Vagina (tissue), 2 donors: Measurements from ENCODE around the gene UBE2F.

ENCODE experiments used
- POLR2A ChIP-seq, 2 donors: fragments of 450-650 bp; IDR thresholded peaks; one replicate each; pipeline ENCODE4 v1.6.1; 2017; ENCODE audit warnings: antibody characterized with exemption in 2 of 2, mild to moderate bottlenecking in 2 of 2, moderate library complexity in 2 of 2
- POLR2AphosphoS5 ChIP-seq, 2 donors: sonication (generic); formaldehyde crosslinking; IDR thresholded peaks; one replicate each; pipeline ENCODE4 v1.9.0; 2017; ENCODE audit warnings: antibody characterized with exemption in 2 of 2, mild to moderate bottlenecking in 2 of 2, low read depth in 1 of 2; ENCODE audit not compliant: insufficient read depth in 1 of 2
- TF ChIP-seq, protein P1 (sequence below), 3 experiments: fragments of 450-650 bp in 2 of 3; fragments of 200-600 bp in 1 of 3; sonication (generic) in 1 of 3; IDR thresholded peaks; one replicate each; pipeline ENCODE4 v1.5.1; 2017 to 2019; ENCODE audit warnings: antibody characterized with exemption in 3 of 3, mild to moderate bottlenecking in 2 of 3, moderate library complexity in 2 of 3

DNA sequence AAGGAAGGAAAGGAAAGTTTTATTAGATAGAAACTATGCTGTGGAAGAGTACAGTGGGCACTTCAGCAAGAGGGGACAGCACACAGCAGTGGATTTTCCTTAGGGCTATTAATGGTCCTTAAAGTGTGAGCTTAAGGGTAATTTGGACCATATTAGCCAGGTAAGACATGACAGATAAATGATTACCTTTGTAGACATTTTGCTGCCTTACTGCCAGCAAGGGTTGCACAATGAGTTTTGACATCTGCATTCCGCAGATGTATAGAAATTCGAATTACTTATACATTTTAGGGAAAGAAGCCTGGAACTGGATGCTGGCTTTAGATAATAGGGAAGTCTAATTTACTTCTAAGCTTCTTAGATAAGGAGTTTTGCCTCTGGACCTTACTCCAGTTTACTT is 14.0 kb upstream of the UBE2F start:
- TF ChIP-seq, protein P1, sequence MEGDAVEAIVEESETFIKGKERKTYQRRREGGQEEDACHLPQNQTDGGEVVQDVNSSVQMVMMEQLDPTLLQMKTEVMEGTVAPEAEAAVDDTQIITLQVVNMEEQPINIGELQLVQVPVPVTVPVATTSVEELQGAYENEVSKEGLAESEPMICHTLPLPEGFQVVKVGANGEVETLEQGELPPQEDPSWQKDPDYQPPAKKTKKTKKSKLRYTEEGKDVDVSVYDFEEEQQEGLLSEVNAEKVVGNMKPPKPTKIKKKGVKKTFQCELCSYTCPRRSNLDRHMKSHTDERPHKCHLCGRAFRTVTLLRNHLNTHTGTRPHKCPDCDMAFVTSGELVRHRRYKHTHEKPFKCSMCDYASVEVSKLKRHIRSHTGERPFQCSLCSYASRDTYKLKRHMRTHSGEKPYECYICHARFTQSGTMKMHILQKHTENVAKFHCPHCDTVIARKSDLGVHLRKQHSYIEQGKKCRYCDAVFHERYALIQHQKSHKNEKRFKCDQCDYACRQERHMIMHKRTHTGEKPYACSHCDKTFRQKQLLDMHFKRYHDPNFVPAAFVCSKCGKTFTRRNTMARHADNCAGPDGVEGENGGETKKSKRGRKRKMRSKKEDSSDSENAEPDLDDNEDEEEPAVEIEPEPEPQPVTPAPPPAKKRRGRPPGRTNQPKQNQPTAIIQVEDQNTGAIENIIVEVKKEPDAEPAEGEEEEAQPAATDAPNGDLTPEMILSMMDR (IDR thresholded peaks at IDR 0.05): no peak
- TF ChIP-seq POLR2A (IDR thresholded peaks at IDR 0.05) (no peak), POLR2AphosphoS5 (IDR thresholded peaks at IDR 0.05; ENCODE audit: insufficient read depth in 1 of 2, low read depth in 1 of 2) (no peak)
